Mucosa of rectum (tissue), 2 donors: ENCODE measurements around the gene STX1B.

ENCODE experiments used
- H3K27ac ChIP-seq, 2 donors: one replicate each; pipeline ENCODE4 v1.7.0; 2013; ENCODE audit warnings: inconsistent platforms in 2 of 2, low read depth in 2 of 2, low read length in 2 of 2
- H3K27me3 ChIP-seq, 2 donors: one replicate each; pipeline ENCODE4 v1.7.0; 2013; ENCODE audit warnings: low read length in 2 of 2; ENCODE audit not compliant: control insufficient read depth in 2 of 2, insufficient read depth in 2 of 2
- H3K36me3 ChIP-seq, 2 donors: one replicate each; pipeline ENCODE4 v1.7.0; 2013; ENCODE audit warnings: low read length in 2 of 2; ENCODE audit not compliant: control insufficient read depth in 2 of 2, insufficient read depth in 2 of 2
- H3K4me1 ChIP-seq, 2 donors: one replicate each; pipeline ENCODE4 v1.7.0; 2013; ENCODE audit warnings: low read length in 2 of 2, mild to moderate bottlenecking in 1 of 2; ENCODE audit not compliant: control insufficient read depth in 2 of 2, insufficient read depth in 2 of 2
- H3K4me3 ChIP-seq, 2 donors: one replicate each; pipeline ENCODE4 v1.7.0; 2013; ENCODE audit warnings: low read length in 2 of 2
- H3K9ac ChIP-seq, 2 donors: one replicate each; pipeline ENCODE4 v1.7.0; 2013; ENCODE audit warnings: low read length in 2 of 2, low read depth in 1 of 2, mild to moderate bottlenecking in 1 of 2
- H3K9me3 ChIP-seq, 2 donors: one replicate each; pipeline ENCODE4 v1.7.0; 2013; ENCODE audit warnings: low read length in 2 of 2; ENCODE audit not compliant: control insufficient read depth in 2 of 2
- donor health status: healthy.
- donor health status: Normal muscosa, but diverticular disease.

The STX1B gene

GRCh38 chr16:30966033-30966619 lies 44.3 kb downstream of the STX1B start:
- H3K4me3 ChIP-seq = no peak overlapping the region
- H3K36me3 ChIP-seq = peaks cover 53 to 69% of the 10 kb centered on the region in 2 donors
- H3K27ac ChIP-seq = no peak overlapping the region
- H3K4me1 ChIP-seq = no peaks in the 10 kb centered on the region
- H3K9ac ChIP-seq = no peak overlapping the region
- H3K27me3 ChIP-seq = no peaks in the 10 kb centered on the region
- no peaks in the 10 kb centered on the region for H3K9me3 ChIP-seq

GRCh38 chr16:30965436-30965835 lies 45.0 kb downstream of the STX1B start:
- no peaks in the 10 kb centered on the region for H3K4me1 ChIP-seq
- H3K27ac ChIP-seq = no peak overlapping the region
- peaks cover 52 to 68% of the 10 kb centered on the region in 2 donors for H3K36me3 ChIP-seq

GRCh38 chr16:30964574-30965226 lies 45.7 kb downstream of the STX1B start:
- no peak overlapping the region for H3K4me3 ChIP-seq
- H3K36me3 ChIP-seq = peaks cover 58 to 72% of the 10 kb centered on the region in 2 donors
- H3K9ac ChIP-seq = no peak overlapping the region

More at GRCh38 chr16:30965436-30965835, 45.0 kb downstream of the STX1B start:
- H3K4me3 ChIP-seq = no peak overlapping the region
- no peaks in the 10 kb centered on the region for H3K9me3 ChIP-seq
- H3K9ac ChIP-seq = no peak overlapping the region
- no peaks in the 10 kb centered on the region for H3K27me3 ChIP-seq

GRCh38 chr16:30963925-30964511 lies 46.4 kb downstream of the STX1B start:
- Histone ChIP-seq H3K9ac (no peak overlapping the region), H3K27ac (no peak overlapping the region), H3K4me1 (peaks cover under 1 to 2% of the 10 kb centered on the region in 2 donors), H3K27me3 (no peaks in the 10 kb centered on the region), H3K36me3 (peaks cover 54 to 71% of the 10 kb centered on the region in 2 donors), H3K9me3 (no peaks in the 10 kb centered on the region), H3K4me3 (no peak overlapping the region)

More at GRCh38 chr16:30964574-30965226, 45.7 kb downstream of the STX1B start:
- Histone ChIP-seq H3K27me3 (no peaks in the 10 kb centered on the region), H3K9me3 (no peaks in the 10 kb centered on the region), H3K4me1 (no peaks in the 10 kb centered on the region), H3K27ac (no peak overlapping the region)

GRCh38 chr16:30961384-30961783 lies 49.1 kb downstream of the STX1B start:
- Histone ChIP-seq H3K4me1 (peaks cover 6 to 12% of the 10 kb centered on the region in 2 donors), H3K27me3 (no peaks in the 10 kb centered on the region), H3K27ac (no peak overlapping the region), H3K9me3 (no peaks in the 10 kb centered on the region), H3K9ac (no peak overlapping the region), H3K4me3 (no peak overlapping the region), H3K36me3 (peaks cover 42 to 58% of the 10 kb centered on the region in 2 donors)

- Histone ChIP-seq H3K36me3 (peaks cover 30 to 38% of the 10 kb centered on the region in 2 donors), H3K4me3 (peak overlapping the region; percentile 88 to 95), H3K27me3 (no peaks in the 10 kb centered on the region), H3K9me3 (no peaks in the 10 kb centered on the region), H3K27ac (peak overlapping the region in 1 of 2 donors; percentile 95), H3K4me1 (peaks cover 9 to 13% of the 10 kb centered on the region in 2 donors), H3K9ac (peak overlapping the region; percentile 41 to 92)
These were observed 52.0 kb downstream of the STX1B start for GRCh38 chr16:30958175-30959079.

- peaks cover 22 to 30% of the 10 kb centered on the region in 2 donors for H3K36me3 ChIP-seq
- H3K9me3 ChIP-seq = no peaks in the 10 kb centered on the region
- peak within 1 kb of the TSS; percentile 92 to 94 for H3K9ac ChIP-seq
- H3K4me3 ChIP-seq = peak within 1 kb of the TSS; percentile 88 to 95
- H3K27ac ChIP-seq = peak within 1 kb of the TSS; percentile 93 to 95
- H3K27me3 ChIP-seq = no peaks in the 10 kb centered on the region
- H3K4me1 ChIP-seq = peaks cover 9 to 15% of the 10 kb centered on the region in 2 donors
These were observed 52.8 kb downstream of the STX1B start, which contains the start of gene SETD1A for GRCh38 chr16:30957456-30958174. Gene SETD1A, plus strand, starts transcription at chr16:30957754. Its CDS starts 978 bp downstream, at chr16:30958732.

- Histone ChIP-seq H3K27me3 (no peaks in the 10 kb centered on the region), H3K4me1 (peaks cover 9 to 15% of the 10 kb centered on the region in 2 donors), H3K4me3 (peak overlapping the region; percentile 88 to 95), H3K9me3 (no peaks in the 10 kb centered on the region), H3K27ac (peak overlapping the region; percentile 93 to 95), H3K9ac (peak overlapping the region; percentile 92 to 94), H3K36me3 (peaks cover 18 to 26% of the 10 kb centered on the region in 2 donors)
These were observed 53.6 kb downstream of the STX1B start for GRCh38 chr16:30956601-30957455.
